DMS114 treated with DMSO at 0.1 percent for 48 hours (cell line): ENCODE data around the gene SLC30A1.

Experiments
- DNase-seq: peaks from one replicate; lab custom pipeline; 2025; ENCODE audit not compliant: unreplicated experiment; lab: John Stamatoyannopoulos, UW

SLC30A1 gene

GRCh38 chr1:211607754-211608473 lies 29.0 kb upstream of the SLC30A1 start:
- no peak for DNase-seq

GRCh38 chr1:211606914-211607753 lies 28.2 kb upstream of the SLC30A1 start:
- no peak for DNase-seq

DNA sequence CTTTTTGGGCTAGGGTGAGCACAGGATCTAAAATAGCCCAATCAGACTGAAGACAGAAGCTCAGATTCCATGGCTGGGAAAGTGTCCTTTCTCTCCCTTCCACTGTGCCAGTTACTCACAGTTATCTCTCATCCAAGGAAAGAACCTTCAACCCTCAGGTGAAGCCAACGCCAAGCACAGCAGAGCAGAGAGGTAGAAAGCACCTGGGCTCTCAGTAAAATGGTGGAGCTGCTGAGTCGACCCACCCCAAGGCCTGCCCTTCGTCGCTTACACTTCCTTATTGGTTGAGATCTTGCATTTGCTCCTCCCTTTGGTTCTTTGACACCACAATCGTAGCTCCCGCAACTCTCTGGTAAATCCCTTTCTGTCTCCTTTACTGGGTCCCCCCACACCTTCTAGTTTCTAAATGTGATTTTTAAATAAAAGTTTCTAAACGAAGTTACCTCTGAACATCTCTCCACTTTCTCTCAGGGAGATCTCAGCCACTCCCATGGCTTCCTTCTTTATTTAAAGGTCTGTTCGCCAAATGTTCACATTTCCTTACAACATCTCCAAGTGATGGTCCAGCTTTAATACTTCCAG lies 27.5 kb upstream of the SLC30A1 start:
- no peak for DNase-seq

- no peak for DNase-seq
Measured at GRCh38 chr1:211605603-211606331, 26.8 kb upstream of the SLC30A1 start.

DNA sequence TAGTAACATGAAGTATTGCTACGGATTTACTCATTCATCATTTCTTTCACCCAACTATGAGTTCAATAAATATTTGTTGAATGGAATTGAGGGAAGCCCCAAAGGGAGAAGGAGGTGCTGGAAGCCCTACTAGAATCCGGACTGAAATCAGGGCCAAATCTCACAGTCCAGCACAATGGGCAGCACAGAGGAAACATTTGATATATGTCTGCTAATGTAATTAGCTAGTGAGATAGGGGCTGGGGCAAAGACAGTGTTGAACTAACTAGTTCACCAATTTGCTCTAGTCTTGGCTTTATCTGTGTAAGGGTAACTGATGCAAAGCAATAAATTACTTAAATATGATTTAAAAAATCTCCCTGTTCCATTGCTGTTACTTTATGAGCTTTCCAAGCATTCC lies 26.1 kb upstream of the SLC30A1 start:
- no peak for DNase-seq

DNA sequence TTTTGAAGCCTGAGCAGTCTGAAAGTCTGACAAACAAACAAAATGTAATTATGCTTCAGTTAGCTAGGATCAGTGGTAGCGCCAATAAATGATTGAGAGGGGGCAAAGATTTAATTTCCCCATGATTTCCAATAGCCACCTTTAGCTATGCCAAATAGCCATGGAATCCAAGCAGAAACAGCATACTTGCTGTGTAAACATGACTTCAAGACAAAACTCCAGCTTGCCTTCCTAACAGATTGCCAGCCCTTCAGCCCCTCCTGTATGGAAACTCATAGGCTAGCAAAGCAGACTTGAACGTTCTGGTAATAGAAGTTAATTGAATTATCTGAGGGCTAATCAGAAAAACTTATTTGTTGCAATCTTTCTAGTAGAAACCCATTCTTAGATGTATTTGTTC lies 25.6 kb upstream of the SLC30A1 start:
- DNase-seq = no peak

DNA sequence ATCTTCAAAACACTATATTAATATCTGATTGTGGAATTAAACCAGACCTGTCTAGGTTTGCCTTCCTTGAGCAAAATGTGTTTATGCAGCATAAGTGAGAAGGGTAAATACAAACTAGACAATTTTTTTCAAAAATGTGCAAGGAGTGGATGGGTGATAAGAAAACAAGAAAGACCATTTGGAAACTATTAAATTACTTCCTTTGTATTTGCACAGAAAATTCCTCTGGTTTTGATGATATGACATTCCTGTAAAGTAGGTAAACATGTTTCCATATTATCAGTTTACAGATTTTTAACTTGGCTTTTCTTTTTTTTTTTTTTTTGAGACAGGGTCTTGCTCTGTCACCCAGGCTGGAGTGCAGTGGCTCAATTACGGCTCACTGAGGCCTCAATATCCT lies 24.8 kb upstream of the SLC30A1 start:
- no peak for DNase-seq

DNA sequence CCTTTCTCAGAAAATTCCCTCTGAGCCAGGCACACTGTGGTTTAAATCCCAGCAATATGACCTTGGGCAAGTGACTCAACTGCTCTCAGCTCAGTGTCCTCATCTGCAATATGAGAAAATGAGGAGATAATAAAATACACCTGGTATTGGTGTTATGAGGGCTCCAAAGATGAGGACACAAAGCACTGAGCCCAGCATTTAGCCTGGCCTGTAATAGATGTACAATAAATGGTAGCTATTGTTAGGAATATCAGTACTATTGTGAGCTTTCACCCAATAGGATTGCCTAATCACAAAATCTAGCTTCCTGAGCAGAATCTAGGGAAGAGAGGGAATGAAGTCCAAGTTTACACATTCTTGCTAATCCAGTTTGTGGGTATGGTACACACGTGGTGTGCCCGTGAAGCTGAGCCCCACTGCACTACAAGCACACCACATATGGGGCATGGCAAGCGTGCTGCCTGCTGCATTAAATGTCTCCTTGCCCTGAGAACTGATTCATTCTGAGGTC lies 24.3 kb upstream of the SLC30A1 start:
- no peak for DNase-seq

DNA sequence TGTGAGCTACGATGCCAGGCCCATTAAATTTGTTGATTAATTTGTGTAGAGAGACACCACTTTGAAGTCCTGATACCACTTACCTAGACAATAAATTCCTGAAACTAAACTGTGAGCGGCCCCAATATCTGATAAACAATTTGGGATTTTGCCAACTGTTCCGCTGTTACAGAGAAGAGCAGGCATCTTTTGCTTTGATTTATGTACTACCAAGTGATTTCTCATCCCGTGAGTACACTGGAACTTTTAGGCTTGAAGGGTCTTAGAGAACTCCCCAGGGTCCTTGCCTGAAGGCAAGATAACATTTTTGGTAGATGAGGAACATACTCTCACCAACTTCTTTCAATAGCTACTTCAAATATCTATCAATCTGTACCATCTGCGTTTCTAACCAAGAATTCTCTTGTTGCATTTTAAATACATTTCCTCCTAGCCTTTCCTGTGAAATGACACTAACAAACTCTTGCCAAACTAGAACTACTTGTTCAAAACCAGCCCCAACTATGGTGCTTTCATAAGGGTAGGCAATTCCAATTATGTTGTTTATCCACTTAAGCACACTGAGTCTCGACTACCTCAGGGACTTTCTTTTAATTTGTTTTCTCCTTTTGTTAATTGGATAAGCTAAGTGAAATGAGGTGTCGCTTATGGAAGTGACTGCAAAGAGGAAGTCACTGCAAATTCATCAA lies 23.2 kb upstream of the SLC30A1 start:
- DNase-seq = no peak

DNA sequence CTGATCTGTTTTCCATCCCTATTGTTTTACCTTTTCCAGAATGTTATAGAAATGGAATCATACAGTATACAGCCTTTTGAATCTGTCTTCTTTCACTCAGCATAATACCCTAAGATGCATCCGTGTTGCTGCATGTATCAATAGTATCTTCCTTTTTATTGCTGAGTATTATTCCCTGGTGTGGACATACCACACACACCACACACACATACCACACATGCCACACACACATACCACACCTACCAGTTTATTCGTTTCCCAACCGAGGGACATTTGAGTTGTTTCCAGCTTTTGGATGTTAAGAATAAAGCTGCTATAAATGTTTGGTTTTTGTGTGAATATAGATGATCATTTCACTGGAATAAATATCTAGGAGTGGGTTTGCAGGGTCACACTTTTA lies 22.2 kb upstream of the SLC30A1 start:
- DNase-seq = no peak

- no peak for DNase-seq
Measured at GRCh38 chr1:211599250-211599649, 20.3 kb upstream of the SLC30A1 start.

GRCh38 chr1:211598514-211598913 lies 19.6 kb upstream of the SLC30A1 start:
- no peak for DNase-seq

DNA sequence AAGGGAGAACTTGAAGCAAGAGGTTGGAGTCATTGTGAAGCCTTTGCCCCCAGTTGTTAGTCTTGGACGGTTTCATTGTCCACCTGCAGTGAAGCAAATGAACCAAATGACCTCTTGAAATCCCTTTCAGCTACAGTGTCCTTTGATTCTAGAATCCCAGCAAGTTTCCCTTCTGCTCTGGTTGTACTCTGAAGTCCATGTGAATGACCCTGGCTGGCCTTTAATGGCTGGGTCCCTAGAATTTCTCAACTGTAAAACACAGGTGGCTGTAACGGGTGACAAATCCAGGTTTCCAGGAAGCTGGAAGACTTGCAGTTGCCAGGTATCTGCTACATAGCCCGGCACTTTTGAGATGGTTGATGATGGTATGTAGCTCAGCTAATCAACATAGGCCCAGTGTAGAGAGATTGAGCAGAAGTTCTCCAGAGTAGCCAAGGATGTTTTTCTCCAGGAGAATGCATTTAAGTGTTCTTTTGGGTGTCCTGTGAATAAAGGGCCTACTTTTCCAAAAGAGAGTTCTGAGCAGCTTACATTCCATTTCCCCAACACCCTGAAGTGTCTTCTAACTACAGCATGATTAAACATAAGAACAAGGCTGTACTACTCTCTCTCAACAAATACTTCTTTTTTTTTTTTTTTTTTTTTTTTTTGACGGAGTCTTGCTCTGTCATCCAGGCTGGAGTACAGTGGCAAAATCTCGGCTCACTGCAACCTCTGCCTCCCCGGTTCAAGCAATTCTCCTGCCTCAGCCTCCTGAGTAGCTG lies 17.6 kb upstream of the SLC30A1 start:
- DNase-seq = no peak

GRCh38 chr1:211595419-211595818 lies 16.5 kb upstream of the SLC30A1 start:
- no peak for DNase-seq

- no peak for DNase-seq
Measured at GRCh38 chr1:211591980-211592493, 13.1 kb upstream of the SLC30A1 start.

GRCh38 chr1:211589782-211590721 lies 11.1 kb upstream of the SLC30A1 start:
- no peak for DNase-seq

DNA sequence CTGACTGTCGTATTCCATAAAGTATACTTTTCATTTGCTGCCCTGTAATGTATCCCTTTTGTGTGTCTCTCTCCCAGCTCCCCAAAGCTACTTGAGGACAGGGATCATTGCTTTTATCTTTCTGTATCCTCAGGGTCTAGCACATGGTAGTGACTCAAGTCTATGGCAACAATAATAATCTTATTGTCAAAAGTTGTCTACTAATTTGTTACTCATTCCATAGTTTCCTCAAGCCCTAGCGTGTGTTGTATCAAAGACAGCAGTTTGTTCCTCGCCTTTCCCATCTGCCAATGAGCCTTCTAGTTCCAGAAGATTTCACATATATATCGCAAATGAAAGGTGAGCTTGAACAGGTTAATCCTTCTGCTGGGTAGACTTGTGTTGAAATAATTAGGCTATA lies 9.8 kb upstream of the SLC30A1 start:
- no peak for DNase-seq

GRCh38 chr1:211587123-211587522 lies 8.2 kb upstream of the SLC30A1 start:
- DNase-seq = no peak

DNA sequence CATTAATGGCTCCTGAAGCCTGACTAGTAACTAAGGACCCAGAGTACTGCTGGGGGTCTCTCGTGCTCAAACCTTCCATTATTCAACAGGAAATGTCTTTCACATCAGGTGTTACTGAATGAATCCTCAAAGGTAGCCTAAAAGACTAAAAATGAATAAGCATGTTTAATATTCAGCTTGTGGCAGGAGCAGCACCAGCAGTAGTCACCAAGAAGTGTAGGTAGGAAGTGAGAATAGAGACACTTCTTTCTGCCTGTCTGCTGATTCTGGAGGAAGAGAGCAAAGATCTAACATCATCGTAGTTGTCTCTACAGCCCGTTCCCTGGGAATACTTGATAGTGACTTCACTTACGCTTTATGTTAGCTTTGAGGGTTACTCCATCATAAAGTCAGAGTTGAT lies 7.6 kb upstream of the SLC30A1 start:
- no peak for DNase-seq
